OCI-LY1 (cell line): Measurements from ENCODE around the gene CBLL1.

ENCODE experiments used
- EZH2 ChIP-seq: fragments of 200-600 bp; sonication (generic), shearing (Covaris generic); IDR thresholded peaks from 2 replicates; pipeline ENCODE4 v1.8.0; 2017; ENCODE audit warnings: borderline replicate concordance, mixed run types, mild to moderate bottlenecking, antibody characterized with exemption, low read length, moderate library complexity, mixed read lengths
- TF ChIP-seq, protein P1 (sequence below): fragments of 200-600 bp; sonication (generic), shearing (Covaris generic); IDR thresholded peaks from 2 replicates; pipeline ENCODE4 v1.5.1; 2017; ENCODE audit warnings: mild to moderate bottlenecking, antibody characterized with exemption, low read length, moderate library complexity, mixed read lengths

GRCh38 chr7:107754642-107755041, 10.7 kb downstream of the CBLL1 start:
- TF ChIP-seq, protein P1, sequence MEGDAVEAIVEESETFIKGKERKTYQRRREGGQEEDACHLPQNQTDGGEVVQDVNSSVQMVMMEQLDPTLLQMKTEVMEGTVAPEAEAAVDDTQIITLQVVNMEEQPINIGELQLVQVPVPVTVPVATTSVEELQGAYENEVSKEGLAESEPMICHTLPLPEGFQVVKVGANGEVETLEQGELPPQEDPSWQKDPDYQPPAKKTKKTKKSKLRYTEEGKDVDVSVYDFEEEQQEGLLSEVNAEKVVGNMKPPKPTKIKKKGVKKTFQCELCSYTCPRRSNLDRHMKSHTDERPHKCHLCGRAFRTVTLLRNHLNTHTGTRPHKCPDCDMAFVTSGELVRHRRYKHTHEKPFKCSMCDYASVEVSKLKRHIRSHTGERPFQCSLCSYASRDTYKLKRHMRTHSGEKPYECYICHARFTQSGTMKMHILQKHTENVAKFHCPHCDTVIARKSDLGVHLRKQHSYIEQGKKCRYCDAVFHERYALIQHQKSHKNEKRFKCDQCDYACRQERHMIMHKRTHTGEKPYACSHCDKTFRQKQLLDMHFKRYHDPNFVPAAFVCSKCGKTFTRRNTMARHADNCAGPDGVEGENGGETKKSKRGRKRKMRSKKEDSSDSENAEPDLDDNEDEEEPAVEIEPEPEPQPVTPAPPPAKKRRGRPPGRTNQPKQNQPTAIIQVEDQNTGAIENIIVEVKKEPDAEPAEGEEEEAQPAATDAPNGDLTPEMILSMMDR, result no peak
- TF ChIP-seq EZH2, result no peak
